Activated CD4-positive, alpha-beta memory T cell treated with anti-CD3 and anti-CD28 coated beads, Interleukin-2, amount 10 ng/mL, durations not matched to agents 7 days and 5 days (primary cell): Measurements from ENCODE around the gene NARS2. TPM values are rescaled to one million over a fixed set of nuclear protein-coding genes. Genes with fewer than 3 reads are reported as not detected.

Source experiments
- CTCF ChIA-PET: fragments of 350-600 bp; sonication (Branson Sonifier 250); formaldehyde crosslinking; loops from one replicate; lab custom pipeline; 2021; ENCODE audit warnings: antibody characterized with exemption, inconsistent platforms; lab: Charles Lee
- POLR2A ChIA-PET: fragments of 350-600 bp; sonication (Branson Sonifier 250); formaldehyde crosslinking; loops from one replicate; lab custom pipeline; 2021; ENCODE audit warnings: antibody characterized with exemption; lab: Charles Lee
- DNase-seq: peaks from one replicate; pipeline ENCODE4 v3.0.0-alpha.2; 2020
- H3K27ac Mint-ChIP-seq: one replicate; pipeline ENCODE4 v1.8.0; 2021; ENCODE audit warnings: mild to moderate bottlenecking, mixed read lengths
- H3K27me3 Mint-ChIP-seq: one replicate; pipeline ENCODE4 v1.8.0; 2021; ENCODE audit warnings: mixed read lengths
- H3K36me3 Mint-ChIP-seq: one replicate; pipeline ENCODE4 v1.8.0; 2021; ENCODE audit warnings: low read depth, mixed read lengths
- H3K4me1 Mint-ChIP-seq: one replicate; pipeline ENCODE4 v1.8.0; 2021; ENCODE audit warnings: mixed read lengths
- H3K4me3 Mint-ChIP-seq: one replicate; pipeline ENCODE4 v1.8.0; 2021; ENCODE audit warnings: mild to moderate bottlenecking, mixed read lengths
- H3K9me3 Mint-ChIP-seq: one replicate; pipeline ENCODE4 v1.8.0; 2021; ENCODE audit warnings: mixed read lengths
- total RNA-seq, 2 experiments: library from RNA; stranded (reverse); gene quantifications; one replicate each; pipeline ENCODE4 v1.2.3, GENCODE V29; 2021

NARS2 gene
- total RNA-seq, 2 experiments from 2014 or later: 13.4 to 13.9 TPM

GRCh38 chr11:78425399-78426070, 149.1 kb downstream of the NARS2 start:
- H3K4me1 Mint-ChIP-seq: peaks cover 66% of the 10 kb centered on the region
- no peak for DNase-seq
- no peaks in the 10 kb centered on the region for H3K27me3 Mint-ChIP-seq
- peaks cover 8% of the 10 kb centered on the region for H3K36me3 Mint-ChIP-seq
- H3K27ac Mint-ChIP-seq: peak overlapping the region; percentile 90
- CTCF ChIA-PET: interaction anchor here (0.6 to 1.3 kb wide), 5 partner anchors 8 to 197 kb away, joined by 3 to 6 read pairs (median 3); no protein-coding TSS in a partner anchor
- no peak overlapping the region for H3K4me3 Mint-ChIP-seq
- H3K9me3 Mint-ChIP-seq: peaks cover 2% of the 10 kb centered on the region
- POLR2A ChIA-PET: interaction anchor here (0.6 to 1.5 kb wide), 3 partner anchors 9 to 28 kb away, joined by 3 to 7 read pairs (median 4); no protein-coding TSS in a partner anchor

- Mint-ChIP-seq H3K27ac (peak overlapping the region; percentile 90), H3K4me1 (peaks cover 69% of the 10 kb centered on the region), H3K9me3 (peaks cover 2% of the 10 kb centered on the region), H3K4me3 (peak overlapping the region; percentile 60), H3K27me3 (peaks cover 2% of the 10 kb centered on the region), H3K36me3 (peaks cover 8% of the 10 kb centered on the region)
- POLR2A ChIA-PET: interaction anchor here (1.3 to 1.5 kb wide), 2 partner anchors 9 to 13 kb away, joined by 4 to 7 read pairs; no protein-coding TSS in a partner anchor
- no peak for DNase-seq
- CTCF ChIA-PET: interaction anchor here (0.6 to 1.3 kb wide), 6 partner anchors 8 to 196 kb away, joined by 3 to 6 read pairs (median 3); no protein-coding TSS in a partner anchor
These were observed 150.1 kb downstream of the NARS2 start for GRCh38 chr11:78424334-78425270.

- Mint-ChIP-seq H3K27ac (no peak overlapping the region), H3K27me3 (peaks cover 15% of the 10 kb centered on the region), H3K36me3 (peaks cover 8% of the 10 kb centered on the region), H3K4me3 (no peak overlapping the region), H3K9me3 (peaks cover 2% of the 10 kb centered on the region), H3K4me1 (peaks cover 71% of the 10 kb centered on the region)
- DNase-seq: no peak
- ChIA-PET CTCF (interaction anchor here (1.5 to 8.4 kb wide), 2 partner anchors 6 to 17 kb away, joined by 4 to 73 read pairs; no protein-coding TSS in a partner anchor), POLR2A (no interaction called here)
These were observed 151.4 kb downstream of the NARS2 start for GRCh38 chr11:78423241-78423640.

DNA sequence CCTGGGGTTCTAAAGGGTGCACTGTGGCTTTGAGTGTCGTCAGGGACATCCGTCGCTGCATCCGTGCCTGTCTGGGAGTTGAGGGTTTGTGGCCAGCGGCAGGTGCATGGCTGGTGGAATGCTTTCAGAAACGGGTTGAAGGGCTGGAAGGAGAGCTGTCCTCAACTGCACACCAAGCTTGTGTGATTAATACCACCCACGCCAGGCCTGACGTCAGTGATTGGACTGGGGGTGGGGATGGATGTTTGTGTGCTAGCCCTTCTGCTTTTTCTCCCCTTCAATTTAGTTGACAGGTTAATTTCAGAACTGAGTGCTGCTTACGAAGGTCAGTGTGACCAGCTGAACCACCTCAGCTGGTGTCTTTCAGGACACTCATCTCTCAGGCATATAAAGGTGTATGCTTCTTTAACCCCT, 153.9 kb downstream of the NARS2 start:
- Mint-ChIP-seq H3K27me3 (peaks cover 18% of the 10 kb centered on the region), H3K9me3 (peaks cover 2% of the 10 kb centered on the region), H3K4me3 (no peak overlapping the region), H3K27ac (no peak overlapping the region), H3K4me1 (peaks cover 63% of the 10 kb centered on the region), H3K36me3 (peaks cover 12% of the 10 kb centered on the region)
- peak; percentile 50 for DNase-seq
- ChIA-PET POLR2A (interaction anchor here (0.8 kb wide), 1 partner anchor 8 kb away, joined by 3 read pairs; no protein-coding TSS in a partner anchor), CTCF (interaction anchor here (0.7 to 8.4 kb wide), 11 partner anchors 9 to 193 kb away, joined by 3 to 85 read pairs (median 3); partner anchors contain the start of gene NARS2)

DNA sequence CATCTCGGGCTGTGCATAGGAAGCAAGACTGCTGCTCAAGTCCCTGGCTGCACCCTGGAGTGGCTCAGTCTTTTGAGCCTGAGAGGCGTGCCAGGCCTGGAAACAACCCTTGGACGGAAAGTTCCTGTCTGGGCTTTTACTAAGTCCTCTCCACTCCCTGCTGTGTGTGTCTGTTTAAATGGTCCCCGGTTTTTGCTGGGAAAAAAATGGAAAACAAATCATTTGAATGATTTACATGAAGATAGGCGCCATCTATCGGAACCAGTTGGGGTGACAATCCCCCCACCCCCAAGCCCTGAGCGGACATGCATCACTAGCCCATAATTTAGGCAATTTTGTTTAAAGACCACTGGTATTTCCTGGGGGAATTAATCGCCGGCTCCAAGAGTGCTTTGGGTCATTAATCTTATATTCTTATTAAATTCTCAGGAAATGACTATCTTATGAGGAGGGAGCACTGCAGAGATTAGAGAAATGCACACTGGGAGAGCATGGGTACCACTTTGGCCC, 154.4 kb downstream of the NARS2 start:
- peaks cover 12% of the 10 kb centered on the region for H3K36me3 Mint-ChIP-seq
- H3K27me3 Mint-ChIP-seq: peaks cover 18% of the 10 kb centered on the region
- H3K4me1 Mint-ChIP-seq: peaks cover 63% of the 10 kb centered on the region
- no peak overlapping the region for H3K4me3 Mint-ChIP-seq
- peaks cover 2% of the 10 kb centered on the region for H3K9me3 Mint-ChIP-seq
- ChIA-PET CTCF (interaction anchor here (0.7 to 8.4 kb wide), 12 partner anchors 9 to 426 kb away, joined by 3 to 85 read pairs (median 4); partner anchors contain the start of genes INTS4 and NARS2), POLR2A (interaction anchor here (0.8 kb wide), 1 partner anchor 8 kb away, joined by 3 read pairs; no protein-coding TSS in a partner anchor)
- peak; percentile 58 for DNase-seq
- no peak overlapping the region for H3K27ac Mint-ChIP-seq

GRCh38 chr11:78419327-78419726, 155.3 kb downstream of the NARS2 start:
- Mint-ChIP-seq H3K36me3 (peaks cover 8% of the 10 kb centered on the region), H3K9me3 (peaks cover 2% of the 10 kb centered on the region), H3K27me3 (peaks cover 18% of the 10 kb centered on the region), H3K4me1 (peaks cover 61% of the 10 kb centered on the region), H3K4me3 (no peak overlapping the region), H3K27ac (no peak overlapping the region)
- no peak for DNase-seq
- CTCF ChIA-PET: interaction anchor here (0.6 to 8.4 kb wide), 15 partner anchors 10 to 425 kb away, joined by 3 to 85 read pairs (median 6); partner anchors contain the start of genes INTS4 and NARS2
- POLR2A ChIA-PET: interaction anchor here (0.8 to 4.7 kb wide), 14 partner anchors 10 to 279 kb away, joined by 3 to 59 read pairs (median 17); partner anchors contain the start of genes ALG8 and NARS2

DNA sequence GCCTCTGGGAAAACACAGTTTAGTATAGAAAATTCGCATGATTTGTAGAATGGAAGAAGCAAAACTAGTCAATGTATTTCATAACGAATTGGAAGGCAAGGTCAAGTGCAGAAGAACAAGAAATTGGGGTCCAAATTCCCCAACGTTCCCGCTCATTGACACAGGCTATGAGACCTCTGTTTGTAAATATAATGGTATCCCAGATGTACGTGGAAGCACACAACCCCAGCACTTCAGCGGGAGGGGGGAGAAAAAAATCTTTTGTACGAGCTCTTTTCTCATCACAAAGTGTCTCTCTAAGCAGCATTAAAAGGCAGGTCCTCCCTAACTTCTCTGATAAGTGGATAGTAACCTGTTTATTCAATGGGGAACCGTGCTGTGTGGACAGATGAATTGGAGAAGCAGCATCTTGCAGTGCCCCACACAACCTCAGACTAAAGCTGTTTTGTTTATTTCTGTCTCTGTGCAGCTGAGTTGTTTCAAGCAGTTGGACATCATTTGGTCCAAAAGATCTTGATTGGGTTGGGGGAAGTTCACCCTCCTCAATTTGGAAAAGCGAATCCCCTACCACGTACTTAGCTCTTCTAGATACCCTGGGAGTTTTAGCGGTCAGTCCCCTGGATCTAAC, 156.0 kb downstream of the NARS2 start:
- ChIA-PET POLR2A (interaction anchor here (0.7 to 4.7 kb wide), 23 partner anchors 11 to 419 kb away, joined by 3 to 59 read pairs (median 5); partner anchors contain the start of genes ALG8, NARS2 and NDUFC2), CTCF (interaction anchor here (0.5 to 8.4 kb wide), 18 partner anchors 11 to 424 kb away, joined by 3 to 85 read pairs (median 4); partner anchors contain the start of genes INTS4 and NARS2)
- peaks cover 57% of the 10 kb centered on the region for H3K4me1 Mint-ChIP-seq
- peaks cover 8% of the 10 kb centered on the region for H3K36me3 Mint-ChIP-seq
- no peaks in the 10 kb centered on the region for H3K9me3 Mint-ChIP-seq
- peaks cover 18% of the 10 kb centered on the region for H3K27me3 Mint-ChIP-seq
- H3K27ac Mint-ChIP-seq: peak overlapping the region; percentile 78
- no peak for DNase-seq
- H3K4me3 Mint-ChIP-seq: peak overlapping the region; percentile 80

DNA sequence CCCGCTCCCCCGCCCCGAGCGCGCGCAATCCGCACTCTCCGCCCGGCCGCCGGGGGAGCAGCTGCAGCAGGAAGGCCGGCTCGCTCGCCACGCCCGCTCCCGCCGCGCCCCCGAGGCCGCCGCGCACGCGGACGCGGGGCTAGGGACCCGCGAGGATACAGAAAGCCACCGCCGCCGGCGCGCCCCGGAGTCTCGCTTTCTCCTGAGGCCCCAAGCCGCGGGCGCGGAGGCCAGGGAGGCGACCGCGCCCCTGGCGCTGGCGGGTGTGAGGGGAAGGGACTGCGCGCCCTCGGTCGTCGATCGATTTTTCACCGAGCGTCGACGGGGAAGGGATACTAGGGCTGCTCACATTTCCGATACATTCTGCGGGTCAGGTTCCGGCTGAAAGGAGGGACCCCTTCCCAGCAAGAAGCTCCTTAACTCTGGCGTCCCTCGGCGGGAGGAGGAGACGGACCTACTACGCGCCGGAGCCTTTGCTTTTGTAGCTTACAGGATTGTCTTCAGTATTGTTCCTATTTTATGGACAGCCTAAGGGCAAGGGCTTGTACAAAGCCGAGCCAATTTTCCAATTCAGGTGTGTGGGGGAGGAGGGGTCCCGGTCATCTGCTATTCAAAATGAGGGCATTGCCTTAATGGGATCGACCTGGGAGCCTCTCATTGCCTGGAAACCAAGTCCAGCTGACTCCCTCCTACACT, 156.6 kb downstream of the NARS2 start:
- DNase-seq: peak; percentile 84
- peaks cover 18% of the 10 kb centered on the region for H3K27me3 Mint-ChIP-seq
- H3K36me3 Mint-ChIP-seq: peaks cover 10% of the 10 kb centered on the region
- peaks cover 63% of the 10 kb centered on the region for H3K4me1 Mint-ChIP-seq
- peak overlapping the region; percentile 80 for H3K4me3 Mint-ChIP-seq
- peak overlapping the region; percentile 78 for H3K27ac Mint-ChIP-seq
- POLR2A ChIA-PET: interaction anchor here (0.6 to 4.7 kb wide), 31 partner anchors 11 to 418 kb away, joined by 3 to 59 read pairs (median 4); partner anchors contain the start of genes ALG8, NARS2 and NDUFC2
- no peaks in the 10 kb centered on the region for H3K9me3 Mint-ChIP-seq
- CTCF ChIA-PET: interaction anchor here (0.5 to 8.4 kb wide), 17 partner anchors 12 to 228 kb away, joined by 3 to 85 read pairs (median 5); partner anchors contain the start of gene NARS2

DNA sequence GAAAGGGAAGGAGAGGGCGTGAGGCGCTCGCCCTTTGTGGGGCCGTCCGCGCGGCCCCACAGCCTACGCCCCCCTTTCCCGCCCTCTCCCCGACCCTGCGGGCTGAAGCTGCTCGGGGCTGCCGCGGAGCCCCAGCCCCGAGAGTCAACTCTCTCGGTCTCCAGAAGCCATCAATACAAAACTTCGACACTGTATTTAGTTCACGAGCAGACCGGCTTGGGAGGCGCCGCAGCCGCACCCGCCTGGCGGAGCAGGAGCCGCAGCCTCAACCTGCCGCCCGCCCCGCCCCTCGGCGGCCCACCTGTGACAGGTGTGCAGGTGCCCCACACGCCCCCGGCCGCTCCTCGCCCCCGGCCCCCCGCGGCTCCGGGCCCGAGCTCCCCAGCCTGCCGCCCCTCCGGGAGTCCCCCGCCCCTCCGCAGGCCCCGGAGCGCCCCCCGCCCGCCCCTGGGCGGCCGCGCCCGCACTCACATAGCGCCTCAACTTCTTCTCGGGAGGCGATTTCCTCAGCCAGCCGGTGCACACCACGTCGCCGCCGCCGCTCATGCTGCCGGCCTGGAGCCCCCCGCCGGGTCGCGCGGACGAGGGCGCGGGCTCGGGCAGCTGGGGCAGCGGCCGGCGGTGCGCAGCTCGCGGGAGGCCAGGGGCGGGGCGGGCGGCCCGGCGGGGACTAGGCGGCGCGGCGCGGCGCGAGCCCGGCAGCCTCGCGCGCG, 157.3 kb downstream of the NARS2 start, which contains the start of gene GAB2:
Gene GAB2, minus strand, starts transcription at position 646 of the 713 bp plus-strand sequence. Its CDS starts 100 bp downstream, at position 546.
- Mint-ChIP-seq H3K27me3 (peaks cover 18% of the 10 kb centered on the region), H3K9me3 (no peaks in the 10 kb centered on the region), H3K4me1 (peaks cover 67% of the 10 kb centered on the region), H3K27ac (peak within 1 kb of the TSS; percentile 84), H3K36me3 (peaks cover 10% of the 10 kb centered on the region), H3K4me3 (peak within 1 kb of the TSS; percentile 95)
- ChIA-PET CTCF (interaction anchor here (0.6 to 8.4 kb wide), 18 partner anchors 8 to 352 kb away, joined by 3 to 85 read pairs (median 4); partner anchors contain the start of genes KCTD21 and NARS2), POLR2A (interaction anchor here (0.6 to 4.7 kb wide), 32 partner anchors 12 to 418 kb away, joined by 3 to 59 read pairs (median 4); partner anchors contain the start of genes ALG8, NARS2 and NDUFC2)
- no peak for DNase-seq
